GM12873 (cell line): ENCODE measurements around the gene HARS1.

ENCODE experiments used
- TF ChIP-seq, protein P1 (sequence below): IDR thresholded peaks from 2 replicates; pipeline ENCODE4 v1.5.1; 2012; ENCODE audit warnings: low read depth, mild to moderate bottlenecking, moderate library complexity, low read length, control low read depth; ENCODE audit not compliant: insufficient read depth; ENCODE audit errors: missing control alignments

HARS1 gene

DNA sequence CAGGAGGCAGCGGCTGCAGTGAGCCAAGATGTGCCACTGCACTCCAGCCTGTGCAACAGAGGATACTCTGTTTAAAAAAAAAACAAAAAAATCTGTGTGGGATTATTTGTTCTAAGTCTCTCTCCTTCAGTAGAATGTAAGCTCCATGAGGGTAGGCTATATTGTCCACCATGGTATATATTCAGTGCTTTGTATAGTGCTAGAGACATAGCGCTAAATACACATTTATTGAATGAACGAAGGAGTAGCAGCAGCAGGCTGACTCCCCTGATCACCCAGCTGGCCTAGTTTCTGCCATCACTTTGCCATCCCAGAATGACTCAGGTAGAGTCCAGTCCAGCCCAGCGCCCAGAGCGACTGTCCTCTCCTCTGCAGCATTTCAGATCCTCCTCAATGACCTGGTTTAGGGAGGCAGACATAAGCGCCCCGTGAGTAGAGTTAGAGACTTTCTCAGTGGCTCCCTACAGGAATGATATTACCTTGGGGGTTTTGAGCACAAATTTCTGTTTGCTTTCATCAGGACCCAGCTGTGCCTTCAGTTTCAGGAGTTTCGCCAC lies 716 bp downstream of the HARS1 start:
- TF ChIP-seq, protein P1, sequence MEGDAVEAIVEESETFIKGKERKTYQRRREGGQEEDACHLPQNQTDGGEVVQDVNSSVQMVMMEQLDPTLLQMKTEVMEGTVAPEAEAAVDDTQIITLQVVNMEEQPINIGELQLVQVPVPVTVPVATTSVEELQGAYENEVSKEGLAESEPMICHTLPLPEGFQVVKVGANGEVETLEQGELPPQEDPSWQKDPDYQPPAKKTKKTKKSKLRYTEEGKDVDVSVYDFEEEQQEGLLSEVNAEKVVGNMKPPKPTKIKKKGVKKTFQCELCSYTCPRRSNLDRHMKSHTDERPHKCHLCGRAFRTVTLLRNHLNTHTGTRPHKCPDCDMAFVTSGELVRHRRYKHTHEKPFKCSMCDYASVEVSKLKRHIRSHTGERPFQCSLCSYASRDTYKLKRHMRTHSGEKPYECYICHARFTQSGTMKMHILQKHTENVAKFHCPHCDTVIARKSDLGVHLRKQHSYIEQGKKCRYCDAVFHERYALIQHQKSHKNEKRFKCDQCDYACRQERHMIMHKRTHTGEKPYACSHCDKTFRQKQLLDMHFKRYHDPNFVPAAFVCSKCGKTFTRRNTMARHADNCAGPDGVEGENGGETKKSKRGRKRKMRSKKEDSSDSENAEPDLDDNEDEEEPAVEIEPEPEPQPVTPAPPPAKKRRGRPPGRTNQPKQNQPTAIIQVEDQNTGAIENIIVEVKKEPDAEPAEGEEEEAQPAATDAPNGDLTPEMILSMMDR, result no peak

DNA sequence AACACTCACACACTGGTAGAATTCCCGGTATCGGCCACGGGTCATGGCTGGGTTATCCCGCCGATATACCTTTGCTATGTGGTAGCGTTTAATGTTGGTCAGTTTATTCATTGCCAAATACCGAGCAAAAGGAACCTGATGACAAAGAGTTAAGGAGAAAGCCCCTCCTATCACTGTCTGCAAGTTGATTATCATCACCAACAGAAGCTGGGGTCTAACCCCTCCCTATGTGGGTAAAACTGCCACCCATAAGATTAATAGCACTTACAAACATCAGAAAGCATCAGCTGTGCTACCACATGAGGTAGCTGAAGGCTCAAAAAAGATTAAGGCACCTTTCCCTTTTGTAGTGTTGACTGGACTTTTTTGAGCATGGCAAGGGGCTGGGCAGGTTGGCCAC lies 12.2 kb downstream of the HARS1 start:
- TF ChIP-seq, protein P1, result no peak

DNA sequence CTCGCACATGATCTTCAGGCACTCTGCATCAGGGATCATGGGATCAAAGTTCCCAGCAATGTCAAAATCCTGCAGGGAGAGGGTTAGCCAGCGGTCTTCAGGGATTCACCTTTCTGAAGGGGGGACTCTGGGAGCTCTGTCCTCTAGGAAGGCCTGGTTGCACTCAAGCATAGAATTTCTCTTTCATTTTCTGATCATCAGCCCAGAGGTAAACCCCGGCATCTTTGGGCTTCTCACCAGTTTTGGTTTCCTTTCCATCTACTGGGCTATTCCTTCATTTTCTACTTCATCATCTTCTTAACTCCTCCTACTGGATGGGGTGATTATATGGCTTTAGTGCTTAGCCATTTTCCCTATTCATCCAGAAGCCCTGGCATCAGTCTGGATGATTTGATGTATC lies 13.2 kb downstream of the HARS1 start:
- TF ChIP-seq, protein P1, result no peak

DNA sequence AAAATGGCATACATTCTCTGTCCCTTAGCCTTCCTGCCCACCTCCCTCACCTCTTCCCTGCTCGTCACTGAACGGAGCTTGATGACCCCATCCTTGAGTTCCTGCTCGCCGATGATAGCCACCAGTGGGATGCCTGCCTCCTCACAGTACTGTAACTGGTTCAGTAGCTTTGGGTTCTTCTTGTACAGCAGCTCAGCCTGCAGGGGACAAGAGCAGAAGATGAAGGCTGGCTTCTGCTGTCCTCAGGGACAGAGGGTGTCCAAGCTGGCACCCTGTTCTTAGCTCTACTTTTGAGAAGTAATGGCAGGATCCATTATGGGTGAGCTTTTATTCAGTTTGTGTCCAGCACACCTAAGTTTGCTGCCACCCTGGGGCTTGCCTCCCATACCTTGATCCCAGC lies 16.5 kb downstream of the HARS1 start:
- TF ChIP-seq, protein P1, result no peak

DNA sequence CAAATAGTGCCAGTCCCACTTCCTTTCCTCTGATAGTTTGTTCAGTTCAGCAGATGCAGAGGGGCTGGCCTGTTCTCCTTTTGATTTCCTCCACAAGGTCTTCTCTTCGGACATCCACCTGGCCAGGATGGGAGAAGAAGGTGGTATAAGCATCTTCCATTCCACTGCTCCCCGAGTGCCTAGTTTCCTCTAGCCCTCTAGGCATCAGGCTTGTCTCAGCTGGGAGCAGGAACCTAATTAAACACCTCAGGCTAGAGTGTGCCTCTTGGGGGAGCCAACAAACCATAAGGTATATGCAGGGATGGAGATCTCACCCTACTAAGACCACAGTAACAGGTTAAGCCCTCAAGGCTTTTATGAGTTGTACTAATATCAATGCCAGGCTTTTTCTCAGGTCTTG lies 17.0 kb downstream of the HARS1 start:
- TF ChIP-seq, protein P1, result no peak

DNA sequence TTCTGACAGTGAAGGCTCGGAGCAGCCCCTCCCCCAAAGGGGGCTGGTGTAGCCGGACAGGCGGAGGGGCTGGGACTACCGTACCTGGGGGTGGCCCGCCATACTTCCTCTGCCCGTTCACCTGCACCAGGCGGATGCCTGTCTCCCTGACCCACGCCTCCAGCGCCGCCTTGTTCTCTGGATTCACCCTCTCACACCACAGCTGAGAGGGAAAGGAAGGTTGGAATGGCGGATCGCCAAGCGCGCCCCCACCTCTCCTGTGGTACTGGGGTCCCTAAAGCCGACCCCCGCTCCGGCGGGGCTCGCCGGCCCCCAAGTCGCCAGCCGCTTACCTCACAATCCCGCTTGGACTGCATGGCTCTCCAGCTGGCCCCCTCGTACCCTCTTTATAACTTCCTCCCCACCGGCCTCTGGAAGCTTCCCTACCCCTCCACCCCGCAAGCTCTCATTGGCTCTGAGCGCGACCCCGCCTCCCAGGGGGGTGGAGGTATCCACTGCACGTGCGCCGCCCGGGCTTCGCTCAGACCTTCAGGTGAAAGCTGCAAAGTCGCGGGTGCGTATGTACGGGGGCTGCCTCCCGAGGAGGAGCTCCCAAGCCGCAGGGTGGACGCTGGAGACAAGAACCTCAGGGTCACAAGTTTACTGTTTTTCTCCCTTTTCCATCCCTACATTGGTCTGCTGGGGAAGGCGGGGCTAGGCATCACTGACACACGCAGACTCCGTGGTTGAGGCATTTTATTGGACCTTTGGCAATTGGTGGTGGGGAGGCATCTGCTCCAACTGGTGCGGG lies 17.8 kb downstream of the HARS1 start, which contains the start of gene DND1:
Gene DND1 (minus strand): TSS at position 390 of the 790 bp plus-strand sequence. CDS start 34 bp downstream, at position 356.
- TF ChIP-seq, protein P1, result no peak

DNA sequence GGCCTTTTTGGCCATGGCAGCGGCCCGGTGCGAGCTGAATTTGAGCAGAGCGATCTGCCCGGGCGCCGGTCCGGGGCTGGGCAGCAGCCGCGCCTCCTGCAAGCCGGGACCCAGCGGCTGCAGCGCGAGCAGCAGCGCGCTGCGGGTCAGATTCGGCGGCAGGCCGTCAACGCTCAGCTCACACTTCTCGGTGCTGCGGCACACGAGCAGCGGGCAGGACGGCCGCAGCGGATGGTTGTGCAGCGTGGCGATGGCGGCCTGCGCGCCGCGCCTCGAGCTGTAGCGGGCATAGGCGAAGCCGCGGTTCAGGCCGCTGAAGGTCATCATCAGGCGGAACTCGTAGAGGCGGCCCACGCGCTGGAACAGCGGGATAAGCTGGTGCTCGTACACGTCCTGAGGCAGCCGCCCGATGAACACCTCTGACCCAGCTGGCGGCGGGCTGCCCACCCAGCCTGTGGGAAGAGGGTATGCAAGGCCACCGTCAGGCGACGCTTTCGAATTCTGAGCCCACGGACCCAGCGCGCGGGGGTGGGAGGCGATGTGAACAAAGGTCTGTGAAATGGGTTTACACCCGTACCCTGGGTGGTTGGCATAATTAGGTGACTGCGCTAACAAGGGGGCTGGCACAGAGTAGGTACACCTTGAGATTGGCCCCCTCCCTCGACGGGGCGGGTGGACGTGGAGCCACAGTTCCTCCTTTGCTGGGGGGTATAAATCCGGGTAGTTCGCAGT lies 18.5 kb downstream of the HARS1 start:
- TF ChIP-seq, protein P1, result no peak
